SKM-1 treated with dmso at 0.1 percent for 144 hours (cell line): ENCODE measurements around the gene A1CF.

Source experiments
- DNase-seq: peaks from one replicate; lab custom pipeline; 2025; ENCODE audit not compliant: unreplicated experiment; lab: John Stamatoyannopoulos, UW

The A1CF gene

DNA sequence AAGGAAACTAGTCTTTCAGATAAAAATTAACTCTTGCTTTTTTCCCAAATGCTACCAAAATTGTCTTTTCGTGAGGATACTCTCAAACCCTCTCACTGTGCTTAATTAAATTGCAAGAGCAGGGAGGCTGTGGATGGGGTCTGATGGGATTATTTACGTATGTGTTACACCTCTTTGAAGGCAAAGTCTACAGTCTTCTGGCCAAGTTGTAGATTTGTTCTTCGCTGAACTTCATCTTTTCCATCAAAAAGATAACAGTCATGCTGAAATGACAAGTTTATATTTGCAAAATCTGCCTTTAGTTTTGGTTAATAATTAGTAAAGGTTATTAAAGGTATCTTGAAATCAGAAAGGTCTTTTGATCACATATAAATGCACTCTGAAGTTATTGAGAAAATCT, 22.7 kb downstream of the A1CF start:
- DNase-seq, result no peak

DNA sequence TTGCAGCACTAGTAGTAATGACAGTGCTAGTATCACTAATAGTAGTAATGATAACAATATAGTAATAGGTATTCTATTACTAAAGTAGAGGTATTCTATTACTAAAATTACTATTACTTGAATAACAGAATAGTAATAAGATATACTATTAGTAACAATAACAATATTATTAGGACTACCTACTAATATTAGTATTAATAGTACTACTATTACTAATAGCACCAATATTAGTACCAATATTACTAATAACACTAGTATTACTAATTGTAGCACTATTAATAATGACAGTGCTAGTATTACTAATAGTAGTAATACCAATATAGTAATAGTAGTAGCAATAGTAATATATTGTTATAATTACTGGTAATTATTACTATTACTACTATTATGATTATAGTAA, 24.1 kb downstream of the A1CF start:
- no peak for DNase-seq

DNA sequence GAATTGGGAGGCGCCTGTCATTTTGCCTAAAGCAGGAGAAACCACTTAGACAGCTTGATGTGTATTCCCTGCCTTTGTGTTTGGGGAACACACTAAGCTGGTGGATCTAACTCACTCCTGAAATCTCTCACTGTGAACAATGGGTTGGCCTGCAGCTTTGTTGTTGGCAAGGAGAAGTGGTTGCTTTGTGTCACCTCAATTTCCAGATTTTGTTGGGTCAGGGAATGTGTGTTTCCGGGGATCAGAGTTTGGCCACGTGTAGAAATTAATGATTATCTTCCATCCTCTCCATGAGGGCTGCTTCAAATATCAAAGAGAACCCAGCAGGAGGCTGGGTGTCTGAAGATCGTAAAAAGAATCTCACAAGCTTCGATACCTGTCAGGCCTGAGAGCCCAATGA, 27.8 kb downstream of the A1CF start:
- no peak for DNase-seq

DNA sequence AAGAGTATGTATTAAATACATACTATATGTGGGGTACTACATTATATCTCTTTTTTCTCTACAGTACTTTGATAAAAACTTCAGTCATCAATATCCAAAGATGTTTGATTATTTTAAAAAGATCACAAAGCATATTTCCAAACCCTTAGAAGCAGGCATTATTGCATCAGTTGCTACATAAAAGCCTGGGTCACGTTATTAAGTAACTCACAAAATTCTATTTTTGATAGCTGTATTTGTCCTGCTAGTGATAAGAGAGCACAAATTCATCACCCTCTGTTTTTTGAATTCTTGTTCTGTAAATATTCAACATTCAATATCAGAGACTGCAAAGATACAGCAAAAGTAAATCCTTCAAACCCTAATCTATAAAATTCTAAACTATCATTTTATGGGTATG, 30.0 kb downstream of the A1CF start:
- no peak for DNase-seq

DNA sequence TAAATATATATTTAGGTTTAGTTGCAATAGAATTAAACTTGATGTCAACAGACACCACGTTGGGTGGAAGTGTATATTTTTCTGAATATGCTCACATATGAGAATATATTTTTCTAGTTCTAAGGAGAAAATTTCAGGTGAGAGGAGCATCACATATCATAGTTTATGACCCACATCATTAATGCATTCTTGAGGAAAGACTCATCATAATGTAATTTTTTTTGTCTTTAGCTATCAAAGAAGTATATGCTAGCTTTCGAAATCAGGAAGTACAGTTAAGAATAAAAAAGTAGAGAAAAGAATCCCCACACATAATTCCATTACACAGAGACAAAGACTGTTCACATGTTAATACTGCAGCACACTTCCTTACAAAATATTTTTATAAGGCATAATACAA, 30.4 kb downstream of the A1CF start:
- DNase-seq, result no peak

DNA sequence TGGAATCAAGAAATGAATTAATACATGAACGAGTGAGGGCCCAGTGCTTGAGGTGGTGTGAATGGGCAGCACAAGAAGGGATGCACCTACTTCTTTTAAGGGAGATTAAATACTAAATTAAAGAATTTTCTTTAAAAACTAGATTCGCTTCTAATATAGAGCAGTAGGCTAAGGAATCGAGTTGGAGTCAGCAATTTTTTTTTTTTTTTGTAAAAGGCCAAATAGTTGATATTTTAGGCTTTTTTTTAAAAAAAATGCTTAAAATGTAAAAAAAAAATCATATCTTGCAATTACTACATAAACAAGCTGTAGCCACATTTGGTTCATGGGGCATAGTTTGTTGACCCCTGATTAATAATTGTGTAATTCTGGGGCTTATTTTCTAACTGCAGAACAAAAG, 31.9 kb downstream of the A1CF start:
- no peak for DNase-seq

DNA sequence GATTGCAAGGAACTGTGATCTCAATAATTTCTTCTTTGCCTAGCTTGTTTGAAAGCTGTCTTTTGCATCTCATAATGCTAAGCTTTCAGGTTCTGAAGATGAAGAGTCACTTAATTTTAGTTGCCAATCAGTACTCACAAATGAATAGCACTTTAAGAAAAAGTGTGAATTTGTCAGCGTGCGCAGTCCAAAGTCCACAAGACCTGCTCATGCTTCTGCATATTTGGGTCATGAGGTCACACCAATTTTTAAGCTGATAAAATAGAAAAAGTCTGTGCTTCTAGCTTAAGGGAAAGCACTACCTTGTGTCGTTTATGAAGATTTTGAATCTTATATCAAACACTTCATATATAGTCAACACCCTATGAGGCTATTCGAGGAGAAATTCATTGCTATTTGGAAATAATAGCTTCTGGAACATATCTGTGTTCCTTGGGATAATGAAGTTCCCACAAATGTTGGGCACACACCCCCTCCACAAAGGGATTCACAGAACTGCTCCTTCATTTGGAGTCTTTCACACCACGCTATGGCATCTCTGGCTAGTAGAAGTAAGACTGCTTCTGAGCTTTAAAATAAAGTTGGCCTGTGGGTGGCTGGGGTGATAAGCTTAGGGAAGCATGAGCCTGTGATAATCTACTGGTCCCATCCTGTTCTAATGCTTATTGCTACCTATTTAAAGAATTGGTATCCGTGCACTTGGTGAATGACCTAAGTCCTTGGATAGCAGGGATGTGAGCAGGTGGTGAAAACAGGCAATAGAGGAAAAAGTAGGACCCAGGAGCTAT, 33.3 kb downstream of the A1CF start:
- no peak for DNase-seq

DNA sequence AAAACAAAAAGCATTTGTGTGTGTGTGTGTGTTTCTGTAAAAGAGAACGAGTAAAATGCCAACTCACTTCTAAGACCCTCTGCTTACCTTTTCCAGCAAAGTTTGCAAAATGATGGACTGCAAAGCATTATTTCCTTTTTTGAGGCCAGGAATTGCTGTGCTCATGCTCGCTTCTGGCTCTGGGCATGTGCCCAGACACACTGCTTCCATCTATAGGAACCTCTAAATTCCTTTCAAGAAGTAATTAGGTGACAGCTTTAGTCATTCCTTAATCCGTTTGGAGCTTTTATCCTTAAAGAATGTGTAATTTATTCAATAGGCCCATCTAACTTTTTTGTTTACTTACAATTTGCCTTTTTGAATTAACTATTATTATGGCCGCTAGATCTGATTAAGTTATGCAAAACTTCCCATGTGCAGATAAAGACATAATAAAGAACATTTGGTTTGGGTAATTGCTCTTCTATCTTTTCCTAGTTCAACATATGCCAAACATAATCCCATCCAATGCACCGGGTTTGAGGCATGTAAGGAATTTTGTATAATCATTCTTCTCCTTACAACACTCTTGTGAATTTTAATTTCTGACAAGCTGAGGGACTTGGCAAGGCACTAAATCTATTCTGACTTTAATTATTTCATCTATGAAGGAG, 34.7 kb downstream of the A1CF start:
- no peak for DNase-seq

DNA sequence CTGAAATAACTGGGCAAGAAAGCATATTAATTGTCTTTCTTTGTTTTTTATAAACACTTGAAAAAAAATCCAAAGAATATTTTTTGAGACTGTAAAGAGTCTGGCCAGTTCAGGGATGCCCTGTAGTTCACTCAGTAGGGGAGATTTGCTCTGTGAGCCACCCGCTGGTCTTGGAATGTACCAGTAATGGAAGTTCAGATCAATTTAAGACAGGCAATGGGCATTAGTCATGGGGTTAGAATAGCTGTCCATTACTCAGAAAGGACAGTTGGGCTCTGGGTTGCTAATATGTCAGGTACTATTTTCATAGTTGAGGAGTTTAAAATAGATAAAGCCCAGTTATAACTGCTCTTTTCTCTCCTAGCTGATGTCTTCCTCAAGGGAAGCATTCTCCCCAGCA, 38.7 kb downstream of the A1CF start:
- DNase-seq, result no peak

DNA sequence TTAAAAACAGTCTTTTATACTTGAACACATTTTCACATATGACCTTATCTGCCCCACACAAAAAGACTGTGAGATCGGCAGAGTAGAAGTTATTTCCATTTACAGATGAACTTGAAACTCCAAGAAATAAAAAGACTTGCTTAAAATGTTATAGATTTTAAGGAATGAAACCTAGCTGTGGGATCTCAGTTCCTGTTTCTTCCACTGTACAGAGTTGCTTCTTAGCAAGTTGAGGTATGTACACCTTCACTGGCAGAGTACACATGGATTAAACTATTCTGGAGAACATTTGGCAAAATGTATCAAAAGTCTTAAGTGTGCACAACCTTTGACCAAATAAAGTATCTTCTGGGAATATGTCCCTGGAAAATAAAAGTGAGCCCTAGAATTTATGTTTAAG, 48.3 kb downstream of the A1CF start:
- DNase-seq, result no peak

DNA sequence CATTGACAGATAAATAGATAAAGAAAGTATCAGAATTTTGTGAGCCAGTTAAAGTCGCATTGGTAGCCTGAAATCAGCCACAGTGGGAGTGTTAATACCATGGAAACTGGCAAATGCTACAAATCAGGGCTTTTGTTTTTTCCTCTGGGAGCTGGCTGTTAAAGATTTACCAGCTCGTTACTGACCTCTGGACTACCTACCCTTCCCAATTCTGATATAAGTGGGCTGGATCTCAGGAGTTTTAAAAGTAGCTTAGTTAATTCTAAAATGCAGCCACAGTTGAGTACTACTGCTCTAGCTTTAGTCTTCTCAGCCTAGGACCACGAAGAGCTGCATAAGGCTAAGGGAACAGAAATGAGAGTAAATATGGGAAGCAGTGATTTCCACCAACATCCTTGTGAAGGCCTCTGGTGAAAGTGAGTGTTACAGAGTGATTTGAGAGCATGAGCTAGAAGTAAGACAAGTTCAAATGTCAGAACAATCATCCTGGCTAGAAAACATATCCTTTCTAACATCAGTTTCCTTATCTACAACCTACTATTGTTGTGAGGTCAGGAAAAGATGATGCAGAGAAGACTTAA, 53.2 kb downstream of the A1CF start:
- no peak for DNase-seq

DNA sequence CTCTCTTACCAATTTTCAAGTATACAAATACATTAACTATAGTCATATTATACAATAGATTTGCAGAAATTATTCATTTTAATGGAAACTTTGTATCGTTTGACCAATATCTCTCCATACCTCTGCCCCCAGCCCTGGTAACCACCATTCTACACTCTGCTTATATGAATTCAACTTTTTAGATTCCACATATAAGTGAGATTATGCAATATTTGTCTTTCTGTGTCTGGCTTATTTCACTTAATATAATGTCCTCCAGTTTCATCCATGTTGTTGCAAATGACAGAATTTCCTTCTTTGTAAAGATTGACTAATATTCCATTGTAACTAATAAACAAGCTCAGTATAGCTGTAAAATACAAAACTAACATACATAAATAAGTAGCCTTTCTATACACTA, 55.4 kb downstream of the A1CF start:
- DNase-seq, result no peak

DNA sequence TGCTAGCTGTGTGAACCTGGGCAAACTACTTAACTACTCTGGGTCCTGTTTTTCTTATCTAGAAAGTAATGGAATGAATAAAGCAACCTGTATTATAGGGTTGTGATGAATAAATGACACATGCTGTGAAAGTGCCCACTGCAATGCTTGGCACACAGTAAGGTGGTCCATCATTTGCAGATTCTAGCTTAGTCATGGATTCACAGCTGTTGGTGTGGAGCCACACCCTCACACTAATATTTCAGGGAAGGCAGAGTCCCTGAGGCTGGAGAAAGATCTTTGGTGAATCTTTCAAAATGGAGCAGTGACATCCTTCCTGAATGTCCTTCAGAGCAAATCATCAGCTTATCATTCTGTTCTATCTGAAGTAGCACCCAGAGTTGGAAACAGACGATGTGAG, 60.6 kb downstream of the A1CF start:
- no peak for DNase-seq

DNA sequence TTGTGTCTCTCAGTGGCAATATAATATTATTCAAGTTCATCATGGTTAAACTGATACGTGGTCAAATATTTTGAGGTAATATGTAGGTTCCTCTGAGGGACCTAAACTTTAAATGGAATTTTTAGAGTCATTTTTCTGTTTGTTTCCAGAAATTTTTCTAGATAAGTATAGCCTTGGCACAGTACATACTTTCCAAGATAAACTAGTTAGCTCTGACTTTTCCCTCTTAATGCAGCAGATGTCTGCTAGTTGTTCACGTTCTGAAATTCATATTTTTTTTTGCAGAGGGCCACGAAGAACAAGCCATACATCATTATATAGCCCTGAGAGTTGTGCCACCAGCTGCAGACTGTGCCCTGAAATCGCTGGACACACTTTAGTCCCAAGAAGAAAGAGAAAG, 61.6 kb downstream of the A1CF start:
- no peak for DNase-seq

DNA sequence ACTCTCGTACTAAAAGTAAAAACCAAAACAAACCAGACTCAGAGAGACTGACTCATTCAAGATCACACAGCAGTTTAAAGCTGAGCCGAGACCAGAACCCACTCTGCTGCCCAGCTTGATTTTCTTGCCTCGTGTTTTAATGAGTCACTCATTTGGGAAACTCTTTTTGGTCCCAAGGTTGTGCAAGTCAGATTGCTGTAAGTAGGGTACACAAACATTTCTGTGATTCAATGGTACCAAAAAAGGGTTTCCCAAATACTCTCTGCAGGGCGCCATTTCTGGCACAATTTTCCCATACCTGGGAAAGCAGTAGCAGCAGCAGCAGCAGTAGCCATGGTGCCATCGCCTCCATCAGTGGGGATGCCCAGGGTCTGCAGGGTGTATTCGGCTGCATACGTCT, 75.8 kb downstream of the A1CF start:
- DNase-seq, result no peak

DNA sequence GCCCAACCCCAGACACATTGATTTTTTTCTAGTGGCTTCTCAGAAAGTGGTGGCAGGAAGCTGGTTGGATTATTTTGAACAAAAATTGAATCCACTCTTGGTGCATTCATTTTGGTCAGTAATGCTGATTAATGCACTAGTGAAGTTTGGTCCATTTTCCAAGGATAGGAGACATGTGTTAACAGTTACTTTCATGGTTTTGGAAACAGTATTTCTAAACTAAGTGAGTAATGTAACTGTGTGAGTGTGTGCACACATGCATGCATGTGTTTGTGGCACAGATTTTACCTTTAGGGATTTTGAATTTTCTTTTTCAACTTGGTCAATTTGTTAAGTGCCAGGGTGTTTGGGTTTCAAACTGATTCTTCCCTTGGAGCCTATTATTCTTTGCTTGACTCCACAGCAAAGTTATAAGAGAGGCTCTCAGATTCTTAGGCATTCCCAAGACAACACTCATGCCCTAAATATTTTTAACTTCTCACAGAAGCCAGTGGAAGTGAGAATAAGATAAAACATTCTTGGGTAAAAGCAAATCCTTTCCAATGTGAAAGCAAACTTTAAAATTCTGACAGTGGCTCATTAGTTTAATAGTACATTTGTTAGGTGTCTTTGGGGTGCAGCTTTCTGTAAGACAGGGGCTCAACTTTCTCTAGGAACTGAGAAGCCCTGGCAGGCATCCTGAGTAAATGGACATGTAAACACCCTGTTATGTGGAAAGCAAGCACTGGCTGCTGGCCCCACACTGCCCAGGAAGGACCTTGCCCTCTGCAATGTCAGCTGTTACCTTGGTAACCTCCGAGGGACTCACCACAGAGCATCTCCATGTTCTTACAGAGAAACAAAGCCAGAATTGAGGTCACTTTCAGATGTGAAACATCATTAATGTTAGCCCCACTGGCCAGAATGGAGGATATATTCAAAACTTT, 77.3 kb downstream of the A1CF start:
- no peak for DNase-seq

DNA sequence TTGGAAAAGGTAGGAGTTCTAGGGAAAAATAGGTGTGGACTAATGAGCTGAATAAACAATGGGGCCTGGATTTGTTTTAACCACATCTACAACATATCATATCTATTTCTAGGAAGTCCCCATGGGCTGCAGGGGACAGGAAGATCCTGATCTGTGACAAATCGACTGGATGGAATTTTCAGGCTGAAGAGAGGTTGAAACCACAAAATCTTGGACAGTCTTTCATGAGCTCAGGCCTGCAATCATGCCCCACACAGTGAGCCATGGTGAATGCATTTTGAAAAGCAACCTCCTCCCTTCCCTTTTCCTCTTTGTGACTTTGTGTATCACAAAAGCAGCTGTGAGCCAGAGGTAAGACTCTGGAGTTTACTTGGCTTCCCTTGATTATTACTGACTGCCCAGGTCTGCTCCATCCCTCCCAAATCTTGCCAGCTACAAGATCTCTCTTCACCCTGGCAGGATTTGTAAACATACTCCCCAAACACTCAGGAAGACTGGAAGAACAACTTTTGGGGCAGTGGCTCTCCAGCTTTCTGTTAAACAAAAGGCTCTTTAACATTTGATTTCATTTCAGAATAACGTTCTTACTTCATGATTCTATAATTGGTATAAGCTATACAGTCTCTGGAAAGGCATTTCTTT, 79.3 kb downstream of the A1CF start:
- no peak for DNase-seq

DNA sequence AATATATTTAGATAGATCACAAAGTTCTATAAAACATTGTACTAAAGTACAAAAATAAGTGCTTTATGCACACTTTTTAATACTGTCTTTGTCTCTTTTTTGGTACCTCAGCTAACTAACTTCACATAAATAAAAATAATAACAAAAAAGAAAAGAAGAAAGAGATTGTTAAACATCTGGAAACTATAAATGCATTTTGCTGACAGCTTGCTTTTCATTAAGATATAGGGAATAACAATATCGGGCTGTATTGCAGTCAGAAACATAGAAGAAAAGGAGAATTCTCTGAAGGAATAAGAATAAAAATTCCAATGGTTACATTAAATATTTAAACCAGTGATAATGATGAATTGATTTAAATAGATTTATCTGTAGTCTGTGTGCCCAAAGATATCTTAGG, 85.8 kb downstream of the A1CF start:
- DNase-seq, result no peak

DNA sequence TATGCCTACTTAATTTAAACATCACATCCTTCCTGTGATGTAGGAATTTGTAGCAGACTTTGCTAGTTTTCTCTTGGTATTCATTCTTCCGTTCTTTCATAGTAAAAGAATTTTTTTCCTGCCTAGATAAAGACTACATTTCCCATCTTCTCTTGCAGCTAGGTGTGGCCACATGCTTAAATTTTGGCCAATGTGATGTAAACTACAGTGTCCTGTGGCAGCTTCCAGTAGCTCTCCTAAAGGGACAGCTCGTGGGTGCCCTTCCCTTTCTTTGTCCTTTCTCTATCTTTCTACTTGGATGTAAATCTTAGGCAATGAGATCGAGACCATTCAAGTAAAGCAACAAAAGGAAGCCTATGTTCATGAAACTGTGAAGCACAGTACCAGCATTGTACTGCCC, 87.1 kb downstream of the A1CF start:
- DNase-seq, result no peak

DNA sequence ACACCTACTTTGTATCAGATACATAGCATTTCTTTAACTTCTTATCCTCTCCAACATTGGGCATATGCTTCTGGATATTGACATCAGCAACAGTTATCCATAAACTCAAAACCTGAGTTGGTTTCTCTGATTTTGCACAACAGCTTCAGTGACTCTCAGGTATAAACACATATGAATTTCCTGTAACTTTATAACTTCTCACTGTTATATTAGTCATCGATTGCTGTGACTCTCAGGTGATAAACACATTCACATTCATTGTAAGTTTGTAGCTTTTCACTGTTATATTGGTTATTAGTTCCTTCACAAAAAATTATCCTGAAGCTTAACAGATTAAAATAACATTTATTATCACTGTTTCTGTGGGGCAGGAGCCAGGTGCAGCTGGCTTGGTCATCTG, 88.7 kb downstream of the A1CF start:
- no peak for DNase-seq

DNA sequence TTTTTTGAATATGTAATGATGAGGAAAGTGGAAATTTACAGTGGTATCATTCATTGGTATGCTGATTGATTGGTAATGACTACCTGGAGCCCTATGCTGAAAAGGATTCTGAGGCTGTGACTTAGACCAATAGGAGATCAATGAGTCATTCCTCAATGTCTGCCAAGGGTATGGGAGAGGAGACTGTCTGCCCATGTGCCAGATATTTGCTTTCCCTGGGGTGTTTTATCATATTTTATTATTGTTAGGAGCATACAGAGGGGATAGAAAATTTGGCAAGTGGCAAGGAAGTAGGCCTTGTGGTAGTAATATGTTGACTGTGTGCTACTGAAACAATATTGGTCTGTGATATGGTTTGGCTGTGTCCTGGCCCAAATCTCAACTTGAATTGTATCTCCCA, 90.9 kb downstream of the A1CF start:
- DNase-seq, result no peak
